K562 (cell line): Measurements from ENCODE around the gene ZBTB20.

Experiments
- TARDBP ChIP-seq: fragments of 450-650 bp; IDR thresholded peaks from 2 replicates; pipeline ENCODE4 v1.6.1; 2016
- WHSC1 ChIP-seq: IDR thresholded peaks from one replicate; pipeline ENCODE4 v1.6.1; 2012; ENCODE audit warnings: low read length, control low read depth, inconsistent platforms
- TF ChIP-seq, protein P1 (sequence below): sonication (generic); formaldehyde crosslinking; IDR thresholded peaks from 2 replicates; pipeline ENCODE4 v1.8.1; 2023; ENCODE audit warnings: mild to moderate bottlenecking, missing genetic modification reagents

DNA sequence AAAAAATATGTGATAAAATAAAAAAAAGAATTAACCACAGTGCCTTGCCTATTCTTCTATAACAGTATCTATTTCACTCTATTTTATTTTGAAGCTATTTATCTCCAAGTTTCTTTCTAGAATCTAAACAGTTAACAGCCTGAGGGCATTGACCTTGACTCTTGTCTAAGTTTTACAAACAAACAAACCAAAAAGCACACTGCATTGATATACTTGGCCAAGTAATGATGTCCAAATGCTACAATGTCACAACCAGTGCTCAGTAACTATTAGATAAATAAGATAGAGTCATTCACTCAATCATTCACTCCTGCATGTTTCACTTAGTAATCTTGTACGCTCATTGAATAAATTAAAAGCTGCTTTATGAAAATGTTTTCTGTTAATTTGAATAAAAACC lies 466.8 kb downstream of the ZBTB20 start:
- TF ChIP-seq, protein P1, sequence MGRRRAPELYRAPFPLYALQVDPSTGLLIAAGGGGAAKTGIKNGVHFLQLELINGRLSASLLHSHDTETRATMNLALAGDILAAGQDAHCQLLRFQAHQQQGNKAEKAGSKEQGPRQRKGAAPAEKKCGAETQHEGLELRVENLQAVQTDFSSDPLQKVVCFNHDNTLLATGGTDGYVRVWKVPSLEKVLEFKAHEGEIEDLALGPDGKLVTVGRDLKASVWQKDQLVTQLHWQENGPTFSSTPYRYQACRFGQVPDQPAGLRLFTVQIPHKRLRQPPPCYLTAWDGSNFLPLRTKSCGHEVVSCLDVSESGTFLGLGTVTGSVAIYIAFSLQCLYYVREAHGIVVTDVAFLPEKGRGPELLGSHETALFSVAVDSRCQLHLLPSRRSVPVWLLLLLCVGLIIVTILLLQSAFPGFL (CRISPR knock-in tag) = no peak
- TF ChIP-seq WHSC1 (no peak), TARDBP (no peak)
